GM12801 (cell line): ENCODE measurements around the gene DDHD1.

Experiments
- CTCF ChIP-seq: IDR thresholded peaks from one replicate; pipeline ENCODE4 v1.5.1; 2011; ENCODE audit warnings: control low read depth; ENCODE audit not compliant: insufficient read length; ENCODE audit errors: extremely low read depth

DDHD1 gene

GRCh38 chr14:53161758-53162435 is 8.8 kb upstream of the DDHD1 start:
- no peak for TF ChIP-seq CTCF

- no peak for TF ChIP-seq CTCF
Measured at GRCh38 chr14:53156238-53156637, 3.1 kb upstream of the DDHD1 start.

DNA sequence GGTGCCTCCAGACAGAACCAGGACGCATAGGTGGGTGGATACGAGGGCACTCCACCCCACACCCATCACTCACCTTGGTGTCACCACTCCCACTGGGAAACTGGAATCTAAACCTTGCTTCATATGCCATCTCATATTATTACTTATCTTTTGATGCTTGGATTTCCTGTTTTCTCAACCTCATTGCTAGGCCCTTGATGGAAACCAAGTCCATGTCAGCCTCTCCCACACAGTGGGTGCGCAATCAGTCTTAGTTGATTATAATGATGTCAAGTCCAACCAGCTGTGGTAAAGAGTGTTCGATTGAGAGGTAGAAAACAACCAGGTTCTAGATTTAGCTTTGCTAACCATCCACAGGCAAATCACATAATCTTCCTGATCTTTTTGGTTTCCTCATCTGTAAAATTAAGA is 584 bp upstream of the DDHD1 start:
- TF ChIP-seq CTCF: no peak

DNA sequence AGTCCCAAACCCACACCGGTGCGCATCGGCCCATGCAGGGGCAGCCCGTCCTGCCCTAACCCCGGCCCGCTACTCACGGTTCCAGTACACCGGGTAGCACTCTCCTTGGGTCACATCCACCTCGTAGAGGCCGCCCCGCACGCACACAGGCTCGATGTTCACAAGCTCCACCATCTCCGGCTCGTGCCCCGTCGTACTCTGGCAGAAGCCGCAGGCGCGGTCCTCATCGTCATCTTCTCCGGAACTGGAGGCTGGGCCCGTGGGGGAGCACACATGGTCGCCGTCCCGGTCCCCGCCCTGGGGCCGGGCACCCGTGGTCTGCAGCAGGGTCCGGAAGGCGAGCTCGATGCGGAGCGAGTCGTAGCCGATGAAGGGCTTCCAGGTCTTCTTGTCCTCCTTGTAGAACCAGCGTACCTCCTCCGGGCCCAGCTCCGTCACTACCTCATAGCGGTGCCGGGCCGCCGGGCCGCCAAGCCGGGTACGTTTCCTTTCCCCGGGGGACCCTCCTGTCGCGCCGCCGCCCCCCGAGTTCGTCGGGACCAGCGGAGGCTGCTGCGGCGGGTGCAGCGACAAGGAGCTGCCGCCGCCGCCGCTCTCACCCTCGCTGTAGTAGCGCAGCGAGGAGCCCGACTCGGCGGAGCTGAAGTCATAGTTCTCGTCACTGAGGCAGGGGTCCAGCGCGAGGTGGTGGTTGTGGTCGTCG is 788 bp downstream of the DDHD1 start:
- TF ChIP-seq CTCF: no peak

GRCh38 chr14:53151523-53152183 is 1.5 kb downstream of the DDHD1 start:
- no peak for TF ChIP-seq CTCF

- no peak for TF ChIP-seq CTCF
Measured at GRCh38 chr14:53149668-53150316, 3.3 kb downstream of the DDHD1 start.

DNA sequence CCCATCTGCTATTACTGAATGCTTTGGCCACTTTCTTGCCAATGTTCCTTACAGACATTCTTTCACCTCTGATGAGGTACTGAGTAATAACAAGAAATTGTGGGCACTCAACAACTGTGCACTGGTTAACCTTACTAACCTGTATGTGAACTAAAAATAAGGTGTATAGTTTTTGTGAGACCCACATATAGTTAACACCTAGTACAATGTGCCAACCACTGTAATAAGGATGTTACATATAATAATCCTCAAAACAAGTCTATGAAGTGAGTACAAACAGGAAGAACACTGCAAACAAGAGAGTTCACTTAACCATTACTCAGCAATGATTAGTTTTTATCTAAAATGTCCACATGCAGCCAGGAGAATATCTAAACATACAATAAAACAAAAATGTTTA is 4.5 kb downstream of the DDHD1 start:
- TF ChIP-seq CTCF: no peak
